NCI-H146 treated with DMSO at 0.1 percent for 48 hours (cell line): ENCODE results near the gene CITED2.

ENCODE experiments used
- DNase-seq: peaks from one replicate; lab custom pipeline; 2025; ENCODE audit not compliant: unreplicated experiment; lab: John Stamatoyannopoulos, UW

CITED2 gene

DNA sequence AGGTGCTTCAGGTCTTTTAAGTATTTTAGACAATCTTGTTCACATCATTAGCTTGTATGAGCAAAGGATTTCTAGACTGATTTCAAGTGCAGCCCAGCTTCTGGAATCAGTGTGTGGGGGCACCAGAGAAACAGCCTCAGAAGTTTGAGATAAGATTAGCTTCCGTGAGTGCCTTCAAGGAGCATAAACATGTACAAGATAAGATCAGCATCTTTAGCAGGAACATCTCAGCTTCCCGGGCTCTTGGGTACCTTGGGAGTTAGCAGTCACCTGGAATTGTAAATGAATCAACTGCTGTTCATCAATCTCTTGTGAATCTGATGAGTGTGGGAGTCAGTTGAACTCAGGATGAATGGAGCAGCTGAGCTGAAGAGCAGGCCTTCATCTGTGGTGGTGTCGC, 12.0 kb upstream of the CITED2 start:
- no peak for DNase-seq

DNA sequence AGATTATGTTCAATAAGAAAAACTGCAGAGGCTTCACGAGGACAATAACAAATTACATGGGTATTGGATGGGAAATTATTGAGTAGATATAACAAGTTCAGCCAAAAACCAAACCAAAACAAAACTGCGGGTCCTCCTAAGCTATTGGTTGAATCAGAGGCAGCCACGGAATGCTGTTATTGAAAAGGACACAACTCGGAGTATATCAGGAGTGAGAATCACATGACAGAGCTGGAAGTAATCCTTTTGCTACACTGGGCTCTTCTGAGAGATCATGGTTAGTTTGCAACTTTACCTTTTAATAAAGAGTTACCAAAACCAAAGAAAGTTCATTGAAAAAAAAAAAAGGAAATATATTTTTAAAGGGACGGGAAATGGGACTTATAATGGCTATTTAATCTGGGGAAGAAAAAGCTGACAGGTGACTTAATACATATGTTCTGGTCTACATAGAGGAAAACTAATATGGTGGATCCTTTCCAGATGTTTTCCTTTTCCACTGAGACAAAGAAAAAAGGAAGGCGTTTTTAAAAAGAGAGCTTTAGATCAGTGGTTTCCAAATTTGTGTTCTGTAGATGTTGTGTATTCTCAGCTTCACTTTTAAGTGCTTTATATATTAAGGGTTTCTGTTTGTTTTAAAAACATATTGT, 6.9 kb upstream of the CITED2 start:
- no peak for DNase-seq

DNA sequence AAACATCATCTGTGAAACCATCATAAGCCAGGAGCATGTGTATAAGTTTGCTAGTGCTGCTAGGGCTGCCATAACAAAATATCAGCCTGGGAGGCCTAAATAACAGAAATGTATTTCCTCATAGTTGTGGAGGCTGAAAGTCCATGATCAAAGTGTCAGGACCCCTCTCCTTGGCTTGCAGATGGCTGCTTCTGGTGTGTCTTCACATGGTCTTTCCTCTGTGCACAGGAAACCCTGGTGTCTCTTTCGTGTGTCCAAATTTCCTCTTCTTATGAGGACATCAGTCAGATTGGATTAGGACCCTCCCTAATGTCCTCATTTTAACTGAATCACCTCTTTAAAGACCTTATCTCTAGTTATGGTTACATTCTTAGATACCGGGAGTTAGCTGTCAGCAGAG, 6.2 kb upstream of the CITED2 start:
- no peak for DNase-seq

DNA sequence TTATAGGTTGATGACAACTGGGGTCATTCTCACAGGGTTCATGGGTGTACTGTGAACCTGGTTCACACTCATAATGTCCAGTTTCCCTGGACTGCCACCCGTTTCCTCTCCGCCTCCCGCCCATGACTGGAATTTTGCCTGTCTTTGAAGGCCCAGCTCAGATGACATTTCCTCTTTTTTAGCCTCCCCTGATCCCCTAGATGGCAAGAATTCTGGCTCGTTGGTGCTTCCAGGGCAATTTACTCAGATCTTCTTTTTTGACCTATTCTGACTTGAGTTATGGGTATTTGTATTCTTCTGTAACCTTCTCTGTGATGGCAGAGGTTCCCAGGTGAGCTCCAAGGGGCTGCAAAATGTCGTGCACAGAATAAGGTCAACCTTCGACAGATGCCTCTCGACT, 5.7 kb upstream of the CITED2 start:
- DNase-seq = no peak

DNA sequence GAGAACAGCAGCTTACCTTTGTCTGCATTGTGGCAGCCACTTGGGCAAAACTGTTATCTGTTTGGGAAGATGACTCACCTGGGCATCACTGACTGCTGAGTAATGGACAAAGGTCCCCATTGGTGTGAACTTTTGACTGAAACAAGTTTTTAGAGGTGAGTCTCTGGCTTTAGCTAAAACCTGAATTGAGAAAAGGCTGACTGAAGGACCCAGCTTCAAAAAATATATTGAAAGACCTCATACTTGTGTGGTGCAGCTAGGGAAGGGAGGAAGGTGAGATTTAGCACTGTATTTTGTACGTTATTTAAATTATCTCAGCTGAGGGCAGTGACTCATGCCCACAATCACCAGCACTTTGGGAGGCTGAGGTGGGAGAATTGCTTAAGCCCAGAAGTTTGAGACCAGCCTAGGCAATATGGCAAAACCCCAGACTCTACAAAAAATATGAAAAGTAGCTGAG, 4.5 kb upstream of the CITED2 start:
- DNase-seq = no peak

DNA sequence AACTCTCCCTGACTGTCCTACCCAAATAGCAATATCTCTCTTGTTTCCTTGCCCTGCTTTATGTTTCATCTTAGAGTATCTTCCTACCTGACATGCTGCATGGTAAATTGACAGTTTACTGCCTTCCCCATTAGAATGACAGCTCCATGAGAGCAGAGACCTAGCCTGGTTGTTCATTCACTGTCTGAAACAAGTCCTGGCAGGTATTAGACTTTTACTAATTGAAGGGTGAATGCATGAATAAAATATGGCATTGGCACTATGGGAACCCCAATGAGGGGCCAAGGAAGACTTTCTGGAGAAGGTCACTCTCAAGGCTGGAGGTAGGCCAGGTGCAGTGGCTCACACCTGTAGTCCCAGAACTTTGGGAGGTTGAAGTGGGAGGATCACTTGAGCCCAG, 3.8 kb upstream of the CITED2 start:
- DNase-seq = no peak

DNA sequence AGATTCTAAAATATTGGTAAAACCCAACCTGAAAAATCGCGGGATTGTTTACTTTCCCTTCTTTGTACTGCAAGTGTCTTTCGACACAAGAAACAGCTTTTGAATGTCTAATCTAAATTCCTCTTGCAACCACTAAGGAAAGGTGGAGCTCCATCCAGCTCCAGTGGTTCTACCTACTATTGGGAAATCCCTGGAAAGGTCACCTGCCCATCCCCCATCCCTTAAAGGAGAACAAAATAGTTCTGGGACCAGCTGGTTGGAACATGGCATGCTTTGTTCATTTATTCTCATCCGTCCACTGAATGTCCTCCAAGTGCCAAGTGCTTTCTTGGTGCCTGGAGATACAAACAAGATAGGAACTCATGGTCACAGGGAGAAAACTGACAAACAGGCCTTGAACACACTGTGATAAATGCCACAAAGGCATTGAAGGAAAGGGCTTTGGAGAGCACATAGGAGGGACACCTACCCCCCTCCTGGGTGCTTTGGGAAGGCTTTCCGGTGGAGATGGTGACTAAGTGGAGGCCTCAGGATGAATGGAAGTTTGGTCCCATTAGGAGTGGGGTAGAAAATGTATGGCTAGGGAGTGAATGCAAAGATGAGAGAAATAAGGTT, 2.3 kb upstream of the CITED2 start:
- DNase-seq = no peak

DNA sequence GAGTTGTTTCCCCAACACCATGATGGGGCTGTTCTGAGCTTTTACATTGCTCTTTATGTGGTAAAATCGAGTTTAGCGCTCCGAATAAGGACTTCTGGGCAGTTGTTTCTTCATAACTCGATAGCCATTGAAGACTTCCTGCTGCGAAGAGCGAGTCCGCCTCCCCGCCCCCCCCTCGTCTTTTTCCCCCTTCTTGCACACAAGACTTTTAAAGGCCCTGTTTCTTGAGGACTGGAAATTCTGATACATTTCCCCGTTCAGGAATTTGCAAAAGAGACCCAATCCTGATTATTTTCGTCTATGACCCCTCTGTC, 1.5 kb upstream of the CITED2 start:
- no peak for DNase-seq

DNA sequence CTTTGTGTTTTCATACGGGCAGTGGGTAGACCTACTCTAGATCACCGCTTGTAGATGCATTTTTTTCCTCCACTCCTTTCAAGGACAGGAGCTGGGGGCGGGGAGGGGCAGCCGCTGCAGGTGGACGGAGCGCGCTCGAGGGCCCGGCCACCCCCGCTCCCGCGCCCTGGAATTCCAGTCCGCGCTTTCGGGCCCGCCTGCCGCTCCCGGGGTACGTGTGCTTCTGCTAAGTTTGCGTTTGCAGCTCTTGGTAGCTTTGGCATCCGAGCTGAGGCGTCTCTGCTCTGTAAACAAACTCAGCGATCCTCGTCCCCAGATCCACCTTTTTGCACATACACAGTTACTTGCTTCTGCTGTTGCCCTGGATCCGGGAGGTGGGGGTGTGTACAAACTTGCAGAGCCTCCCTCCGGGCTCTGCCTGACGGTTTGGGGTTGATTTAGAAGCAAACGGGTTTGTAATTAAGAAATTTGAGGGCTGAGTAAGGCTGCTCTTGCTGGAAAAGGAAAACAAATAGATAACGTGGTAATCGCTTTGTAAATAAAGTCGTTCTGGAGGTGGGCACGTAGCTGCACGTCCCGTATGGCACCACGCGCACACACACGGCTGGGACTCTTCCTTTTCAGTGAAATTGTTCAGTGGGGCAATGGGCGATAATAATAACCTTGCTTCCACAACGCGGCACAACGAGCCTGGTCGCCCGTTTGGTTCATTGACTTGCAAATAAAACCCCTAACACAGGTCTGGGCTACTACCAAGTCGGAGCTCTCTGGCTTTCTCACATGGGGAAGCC, 973 bp upstream of the CITED2 start:
- peak; percentile 99 for DNase-seq

DNA sequence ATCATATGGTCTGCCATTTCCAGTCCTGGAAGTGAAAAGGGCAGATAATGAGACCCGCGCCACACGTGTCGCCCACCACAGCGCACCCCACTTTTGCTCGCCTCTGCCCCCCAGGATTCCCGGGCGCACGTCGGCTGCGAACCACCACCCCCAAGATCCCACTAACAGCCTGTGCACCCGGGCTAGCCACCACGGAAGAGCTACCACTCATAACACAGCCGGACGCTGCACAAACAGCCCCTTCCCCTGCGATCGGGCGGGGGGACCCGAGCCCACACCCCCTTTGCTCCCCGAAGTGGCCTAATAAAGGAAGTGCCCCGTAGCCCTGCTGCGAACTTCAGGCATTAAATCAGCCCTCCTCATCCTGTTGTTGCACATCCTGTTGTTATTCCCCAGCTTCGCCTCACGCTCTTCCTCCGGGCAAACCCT, 506 bp downstream of the CITED2 start:
- DNase-seq = peak; percentile 89

DNA sequence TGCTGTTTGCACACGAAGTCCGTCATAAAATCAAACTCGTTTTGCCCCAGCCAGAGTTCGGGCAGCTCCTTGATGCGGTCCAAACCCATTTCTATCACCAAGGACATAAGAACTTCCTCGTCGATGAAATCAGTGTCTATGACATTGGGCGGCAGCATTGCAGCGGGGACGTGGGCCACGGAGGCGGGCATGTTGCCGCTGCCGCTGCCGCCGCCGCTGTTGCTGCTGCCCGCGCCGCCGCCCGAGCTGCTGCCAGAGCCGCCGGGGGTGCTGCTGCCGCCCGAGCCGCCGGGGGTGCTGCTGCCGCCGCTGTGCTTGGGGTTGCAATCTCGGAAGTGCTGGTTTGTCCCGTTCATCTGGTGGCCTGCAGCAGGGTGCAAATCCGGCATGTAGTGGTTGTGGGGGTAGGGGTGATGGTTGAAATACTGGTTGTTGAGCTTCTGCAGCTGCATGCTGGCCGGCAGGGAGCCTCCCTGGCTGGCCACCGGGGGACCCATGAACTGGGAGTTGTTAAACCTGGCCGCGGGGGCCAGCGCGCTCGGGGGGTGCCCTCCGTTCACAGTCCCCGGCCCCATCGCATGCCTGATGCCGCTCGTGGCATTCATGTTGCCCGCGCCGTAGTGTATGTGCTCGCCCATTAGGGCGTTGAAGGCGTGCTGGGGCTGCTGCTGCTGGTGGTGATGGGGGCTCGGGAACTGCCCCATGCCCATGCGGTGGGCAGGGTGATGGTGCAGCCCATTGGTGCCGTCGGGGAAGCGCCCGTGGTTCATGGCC, 1.1 kb downstream of the CITED2 start:
- DNase-seq = peak; percentile 53

DNA sequence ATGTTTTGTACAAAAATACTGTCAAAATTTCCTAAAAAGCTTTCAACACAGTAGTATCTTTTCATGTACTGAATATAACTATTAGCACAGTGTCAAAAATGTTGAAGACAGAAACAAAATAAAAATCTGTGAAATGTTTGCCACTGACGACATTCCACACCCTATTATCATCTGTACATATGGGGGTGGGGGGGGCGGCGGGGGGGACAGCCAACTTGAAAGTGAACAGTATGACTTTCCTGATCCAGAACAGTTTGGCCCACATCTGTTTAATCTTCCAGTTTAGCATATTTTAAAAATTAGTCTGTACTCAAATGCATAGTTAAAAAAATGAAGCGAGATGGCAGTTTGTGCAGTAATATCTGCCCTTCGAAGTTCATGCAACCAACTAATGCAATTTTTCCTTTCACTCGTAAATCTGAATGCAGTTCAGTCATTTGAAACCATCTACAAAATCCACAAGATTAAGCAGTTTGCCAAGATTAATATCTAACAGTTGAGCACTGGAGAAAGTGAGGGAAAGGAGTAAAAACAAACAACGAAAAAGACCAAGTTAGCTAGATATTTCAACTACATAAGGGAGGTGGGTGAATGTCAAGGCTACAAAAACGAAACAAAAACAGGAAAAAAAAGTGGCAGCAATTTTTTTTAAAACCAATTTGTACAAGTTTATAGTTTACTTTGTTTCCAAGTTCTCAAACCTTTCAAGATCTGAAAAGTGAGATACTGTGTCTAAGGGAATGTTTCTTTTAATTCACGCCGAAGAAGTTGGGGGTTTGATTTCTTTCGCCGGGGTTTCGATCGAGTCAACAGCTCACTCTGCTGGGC, 1.9 kb downstream of the CITED2 start:
- no peak for DNase-seq

DNA sequence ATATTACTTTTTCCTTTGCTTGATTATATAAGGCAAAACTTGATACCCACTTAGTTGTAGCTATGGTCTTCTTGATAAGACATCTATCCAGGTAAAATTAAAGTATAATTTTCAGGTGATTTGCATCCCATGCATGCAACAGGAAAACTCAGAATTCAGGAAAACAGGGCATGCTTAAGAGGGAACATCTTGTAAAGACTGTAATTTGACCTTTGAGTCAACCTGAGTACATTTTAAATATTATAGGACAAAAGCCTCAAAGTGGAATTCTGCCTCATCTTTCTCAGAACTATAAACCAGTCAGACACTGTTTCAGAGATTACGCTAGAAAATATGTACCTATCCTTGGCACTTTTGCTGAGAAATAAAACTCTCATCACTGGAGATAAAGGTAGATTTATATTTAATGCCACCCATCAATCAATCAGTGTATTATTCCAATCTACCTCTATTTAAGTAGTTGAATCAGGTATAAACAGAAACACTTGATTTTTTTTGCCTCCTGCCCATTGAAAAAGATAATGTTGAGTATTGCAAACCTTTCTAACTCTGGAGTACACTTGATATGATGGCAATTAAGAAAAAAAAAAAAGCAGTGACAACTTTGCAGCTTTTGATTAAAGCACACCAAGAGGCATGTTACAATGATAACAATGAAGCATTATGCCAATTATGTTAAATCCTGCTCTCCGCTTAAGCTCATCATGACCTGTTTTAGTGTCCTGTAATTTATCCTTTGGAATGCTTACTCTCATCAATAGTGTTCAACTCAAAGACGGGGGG, 2.8 kb downstream of the CITED2 start:
- DNase-seq = no peak

DNA sequence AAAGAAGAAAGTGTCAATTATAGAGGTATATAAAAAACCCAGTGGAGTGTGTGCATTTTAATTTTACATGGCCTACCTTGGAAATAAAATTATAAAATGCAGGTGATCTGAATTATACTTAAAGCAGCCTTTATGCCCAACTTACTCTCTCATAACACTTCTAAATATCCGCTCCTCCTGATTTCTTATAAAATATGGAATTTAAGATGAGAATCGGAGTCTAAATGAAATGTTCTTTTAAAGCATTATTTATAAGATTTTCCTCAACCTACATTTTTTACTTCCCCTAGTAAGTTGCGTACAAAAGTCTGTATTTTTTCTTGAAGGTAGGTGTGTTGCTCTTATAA, 3.5 kb downstream of the CITED2 start:
- DNase-seq = no peak

DNA sequence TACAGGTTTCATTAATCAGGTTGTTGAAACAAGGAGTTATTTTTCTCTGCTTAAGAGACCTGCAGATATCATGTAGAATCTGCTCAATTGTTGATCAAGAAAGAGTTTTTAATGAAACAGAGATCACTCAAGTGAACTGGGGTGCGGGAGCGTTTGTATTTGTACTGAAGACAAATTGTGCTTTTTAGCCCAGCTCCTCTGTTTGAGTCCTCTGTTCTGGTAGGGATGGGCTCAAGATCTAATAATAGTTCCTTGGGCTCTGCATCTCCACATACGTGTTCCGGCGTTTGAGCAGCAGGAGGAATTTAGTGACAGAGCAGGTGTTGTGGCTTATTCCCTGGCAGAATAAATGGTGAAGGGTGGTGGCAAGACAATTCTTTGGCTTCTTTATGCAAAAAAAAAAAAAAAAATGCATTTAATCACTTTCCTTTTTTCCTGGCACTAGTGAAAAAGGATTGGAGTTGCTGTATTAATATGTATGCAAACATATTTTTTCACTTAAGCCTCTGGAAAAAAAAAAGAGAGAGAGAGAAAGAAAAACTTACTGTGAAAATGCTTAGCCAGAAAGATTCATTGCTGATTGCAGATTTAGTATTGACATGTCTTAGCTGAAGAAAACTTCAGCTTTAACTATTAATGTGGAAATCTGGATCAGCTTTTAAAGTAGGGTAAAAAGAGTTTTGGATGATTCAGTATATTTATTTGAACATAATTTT, 4.0 kb downstream of the CITED2 start:
- DNase-seq = no peak

DNA sequence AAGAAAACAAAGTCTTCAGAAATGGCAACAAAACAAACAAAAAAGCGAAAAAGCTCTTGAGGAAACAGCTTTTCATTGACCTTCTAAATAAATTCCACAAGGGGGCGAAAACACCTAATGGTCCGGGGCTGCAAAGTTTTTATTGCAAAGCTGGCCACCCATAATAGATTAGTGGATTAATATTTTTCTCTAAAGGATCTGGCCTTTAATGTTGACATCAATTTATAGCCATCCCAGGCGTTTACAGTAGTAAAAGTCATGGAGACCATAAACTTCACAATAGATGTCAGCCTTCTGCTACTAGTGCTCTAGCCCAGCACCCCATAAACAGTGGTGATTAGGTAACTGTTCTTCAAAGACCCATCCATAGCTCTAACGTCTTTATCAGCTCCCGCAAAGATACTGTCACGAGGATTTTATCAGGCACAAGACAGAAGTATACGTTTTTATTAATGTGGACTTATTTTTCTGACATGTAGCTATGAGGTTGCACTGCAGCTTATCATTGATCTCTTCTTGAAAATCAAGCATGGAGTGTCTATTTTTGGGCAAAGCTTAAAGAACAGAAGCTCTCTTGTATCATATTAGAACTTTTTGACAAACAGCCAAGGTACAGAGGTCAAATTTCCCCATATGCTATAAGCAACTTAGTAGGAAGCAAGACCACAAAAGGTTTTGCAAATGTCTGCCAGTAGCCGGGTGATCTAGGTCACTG, 4.7 kb downstream of the CITED2 start:
- peak; percentile 49 for DNase-seq

DNA sequence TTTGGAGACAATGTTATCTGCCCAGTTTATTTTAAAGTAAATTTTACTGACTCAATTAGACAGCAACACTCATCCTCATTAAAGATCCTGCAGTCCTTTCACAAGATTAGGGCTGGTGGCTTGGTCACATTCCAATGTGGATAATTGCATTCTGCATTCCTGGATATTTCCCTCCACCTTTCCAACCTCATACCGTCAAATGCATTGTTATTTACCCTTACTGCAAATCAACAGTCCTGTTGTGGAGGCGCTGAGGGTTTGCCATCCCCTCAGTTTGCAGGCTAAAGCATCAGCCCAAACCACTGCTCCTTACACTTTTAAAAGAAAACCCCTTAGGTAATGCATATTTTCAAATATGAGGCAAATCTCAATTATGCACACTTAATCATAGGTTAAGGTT, 5.4 kb downstream of the CITED2 start:
- no peak for DNase-seq

DNA sequence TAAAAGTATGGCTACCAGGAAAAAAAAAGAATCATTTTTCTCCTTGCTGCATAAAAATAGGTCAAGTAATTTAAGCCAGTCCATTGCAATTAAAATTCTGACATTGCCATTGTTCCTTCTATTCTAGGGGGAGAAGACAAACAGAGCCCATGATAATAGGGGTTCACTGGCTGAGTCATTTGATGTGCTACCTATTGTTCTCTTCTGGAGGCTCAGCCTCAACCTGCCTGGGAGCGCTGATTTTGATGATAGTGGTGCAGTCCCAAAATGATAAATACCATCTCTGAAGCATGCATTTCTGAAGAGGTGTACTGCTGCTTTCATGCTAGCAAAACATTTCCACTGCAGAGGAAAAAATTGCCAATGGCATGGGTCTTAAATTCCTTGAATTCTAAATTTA, 5.8 kb downstream of the CITED2 start:
- peak; percentile 71 for DNase-seq

DNA sequence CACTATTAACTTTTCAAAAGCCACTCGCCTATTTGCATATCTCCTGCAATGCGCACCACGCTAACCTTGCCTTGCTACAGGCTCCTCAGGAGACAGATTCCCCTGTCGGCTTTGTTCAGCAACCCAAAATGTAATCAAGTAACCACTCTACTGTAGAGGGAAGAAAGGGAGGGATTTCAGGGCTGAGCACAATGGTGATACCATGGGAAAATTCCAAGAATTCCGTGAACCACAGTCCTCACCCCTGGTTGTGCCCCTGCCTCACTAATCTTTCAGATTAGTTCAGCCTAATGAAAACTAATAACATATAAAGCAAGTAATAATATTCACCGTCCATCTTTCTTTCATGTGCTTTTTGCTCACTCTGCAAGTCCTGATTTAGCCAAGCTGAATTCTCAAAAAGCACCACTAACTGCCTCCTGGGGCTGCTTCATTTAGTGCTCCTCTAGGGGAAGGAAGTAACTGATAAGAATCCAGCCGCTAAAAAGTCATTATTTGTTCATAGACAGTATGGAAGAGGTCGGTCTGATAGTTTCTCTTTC, 6.6 kb downstream of the CITED2 start:
- no peak for DNase-seq
